ENCODE measurements around the gene PEX5. TPM values are rescaled to one million over a fixed set of nuclear protein-coding genes. Genes with fewer than 3 reads are reported as not detected.

Gene PEX5
- 14.1 and 15.8 TPM in 2 replicates for total RNA-seq

GRCh38 chr12:7189398-7190267, at the start of gene PEX5:
TSS of gene PEX5 (plus strand) at chr12:7189686. CDS start at chr12:7190378, 692 bp downstream.

Other genes starting within 250 kb of the PEX5 start
- gene RNU7-1, start 245.9 kb upstream of the PEX5 start, total RNA-seq: not detected in 2 replicates
- 267 and 309 TPM in 2 replicates for gene C12orf57, start 245.7 kb upstream of the PEX5 start, total RNA-seq
- 4.9 and 5.4 TPM in 2 replicates for gene PTPN6, start 238.3 kb upstream of the PEX5 start, total RNA-seq
- gene PHB2, start 219.0 kb upstream of the PEX5 start, total RNA-seq: 372 and 405 TPM in 2 replicates
- gene EMG1, start 218.8 kb upstream of the PEX5 start, total RNA-seq: 48.4 and 58.4 TPM in 2 replicates
- 21.5 and 21.7 TPM in 2 replicates for gene LPCAT3, start 171.2 kb upstream of the PEX5 start, total RNA-seq
- gene C1S, start 129.0 kb upstream of the PEX5 start, total RNA-seq: 29.8 and 36.6 TPM in 2 replicates
- 101 and 103 TPM in 2 replicates for gene C1R, start 97.2 kb upstream of the PEX5 start, total RNA-seq
- 26.2 and 26.9 TPM in 2 replicates for gene C1RL, start 80.5 kb upstream of the PEX5 start, total RNA-seq
- gene RBP5, start 60.8 kb upstream of the PEX5 start, total RNA-seq: not detected in 2 replicates
- 6.1 and 9.7 TPM in 2 replicates for gene CLSTN3, start 59.3 kb upstream of the PEX5 start, total RNA-seq
- gene ACSM4, start 114.4 kb downstream of the PEX5 start, total RNA-seq: not detected in 2 replicates

All from bronchus fibroblast of lung (primary cell).